Stimulated activated CD8-positive, alpha-beta memory T cell treated with anti-CD3 and anti-CD28 coated beads, Interleukin-4, amount 100 ng/mL, for 24 hours (primary cell): ENCODE results near the gene NELFA.

Experiments used
- DNase-seq: peaks from one replicate; pipeline ENCODE4 v3.0.0-alpha.2; 2020; ENCODE audit warnings: low read depth

Gene NELFA

DNA sequence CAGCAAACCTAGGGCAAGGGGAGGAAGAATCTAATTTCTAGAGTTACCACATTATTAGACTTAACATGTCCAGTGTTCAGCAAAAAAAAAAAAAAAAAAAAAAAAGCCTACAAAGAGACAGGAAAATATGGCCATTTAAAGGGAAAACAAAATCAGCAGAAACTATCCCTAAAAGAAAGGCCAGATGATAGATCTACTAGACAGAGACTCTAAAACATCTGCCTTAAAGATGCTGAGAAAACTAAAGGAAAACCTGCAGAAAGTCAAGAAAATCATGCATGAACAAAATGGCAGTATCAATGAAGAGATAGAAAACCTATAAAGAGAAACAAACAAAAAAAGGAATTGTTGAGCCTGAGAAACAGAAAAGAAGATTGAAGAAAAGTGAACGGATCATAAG is 43.8 kb downstream of the NELFA start:
- DNase-seq = no peak

GRCh38 chr4:1964443-1964842 is 44.3 kb downstream of the NELFA start:
- DNase-seq = no peak

- no peak for DNase-seq
These were observed 45.8 kb downstream of the NELFA start for GRCh38 chr4:1962980-1963379.

GRCh38 chr4:1961563-1961962 is 47.2 kb downstream of the NELFA start:
- no peak for DNase-seq

DNA sequence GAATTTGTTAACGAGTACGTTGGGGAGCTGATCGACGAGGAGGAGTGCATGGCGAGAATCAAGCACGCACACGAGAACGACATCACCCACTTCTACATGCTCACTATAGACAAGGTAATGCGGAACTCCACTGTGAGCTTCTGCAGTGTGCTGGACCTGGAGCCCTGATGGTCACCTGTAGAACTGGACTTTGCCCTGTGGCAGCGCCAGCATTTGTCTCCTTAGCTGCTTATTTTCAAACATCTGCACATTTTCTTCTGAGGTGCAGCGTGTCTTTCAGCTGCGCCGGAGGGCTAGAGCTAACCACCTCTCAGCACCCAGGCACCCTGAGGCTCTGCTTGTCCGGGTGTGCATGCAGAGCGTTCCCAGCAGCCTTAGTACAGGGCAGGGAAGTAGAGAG is 47.7 kb downstream of the NELFA start:
- no peak for DNase-seq

DNA sequence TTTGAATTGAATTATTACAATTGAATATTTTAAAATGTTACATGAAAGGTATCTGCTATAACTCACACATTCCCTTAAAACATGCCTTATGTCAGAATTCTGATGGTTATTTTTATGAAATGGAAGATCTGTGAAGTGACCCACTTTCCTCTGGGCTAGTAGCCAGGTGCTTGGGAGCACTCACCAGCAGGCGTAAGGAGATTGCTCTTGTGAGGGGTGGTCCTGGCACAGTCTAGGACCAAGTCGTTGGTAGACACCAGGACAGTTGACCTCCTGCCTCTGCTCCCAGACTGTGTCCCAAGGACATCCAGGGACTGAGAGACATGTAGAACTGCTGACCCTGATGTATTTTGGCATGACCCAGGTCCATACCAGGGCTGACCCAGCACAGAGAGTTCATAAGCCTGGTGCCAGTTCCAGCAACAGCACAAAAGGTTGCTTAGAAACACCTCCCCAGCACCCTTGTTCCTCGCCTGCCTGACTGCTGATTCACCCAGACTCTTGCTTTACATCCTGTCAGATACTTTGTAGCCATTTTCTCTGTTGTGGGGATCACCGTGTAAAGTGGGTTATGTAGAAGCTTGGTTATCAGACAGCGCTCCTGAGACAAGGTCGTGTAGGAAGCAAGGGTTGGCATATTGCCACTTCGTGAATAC is 48.5 kb downstream of the NELFA start:
- no peak for DNase-seq

DNA sequence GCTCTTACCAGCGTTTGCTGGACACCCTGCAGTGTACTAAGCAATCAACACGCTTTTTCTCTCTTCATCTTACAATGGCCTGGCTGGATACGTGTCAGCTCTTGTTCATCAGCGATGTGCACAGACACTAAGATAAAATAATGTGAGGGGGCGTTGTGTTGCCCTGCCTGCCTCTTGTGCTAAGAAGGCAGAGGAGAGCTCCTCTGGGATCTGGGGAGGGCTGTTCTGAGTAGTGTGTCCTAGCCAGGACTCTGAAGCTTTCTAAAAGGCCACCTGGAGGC is 49.7 kb downstream of the NELFA start:
- no peak for DNase-seq

GRCh38 chr4:1958276-1959103 is 50.3 kb downstream of the NELFA start:
- DNase-seq = no peak

DNA sequence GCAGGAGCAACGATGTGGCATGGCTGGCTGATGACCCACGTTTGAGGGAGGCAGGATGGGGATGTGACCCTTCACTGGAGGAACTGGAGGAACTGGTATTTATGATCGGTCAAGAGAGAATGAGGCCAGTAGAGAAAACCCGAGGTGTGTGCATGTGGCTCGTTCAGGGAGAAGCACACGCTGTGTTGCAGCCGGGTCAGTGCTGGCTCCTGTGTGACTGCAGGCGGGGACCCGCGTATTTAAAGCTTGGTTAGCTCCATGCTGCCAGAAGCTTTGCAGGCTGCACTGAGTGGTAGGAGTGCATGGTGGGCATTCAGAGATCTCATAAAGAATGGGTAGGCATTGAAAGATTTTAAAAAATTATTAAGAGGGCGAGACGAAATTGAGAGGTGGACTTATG is 52.1 kb downstream of the NELFA start:
- no peak for DNase-seq

- DNase-seq = no peak
These were observed 55.4 kb downstream of the NELFA start for GRCh38 chr4:1953335-1953734.

- DNase-seq = no peak
These were observed 56.1 kb downstream of the NELFA start for GRCh38 chr4:1952719-1953118.

- DNase-seq = no peak
These were observed 56.6 kb downstream of the NELFA start for GRCh38 chr4:1952058-1952700.

DNA sequence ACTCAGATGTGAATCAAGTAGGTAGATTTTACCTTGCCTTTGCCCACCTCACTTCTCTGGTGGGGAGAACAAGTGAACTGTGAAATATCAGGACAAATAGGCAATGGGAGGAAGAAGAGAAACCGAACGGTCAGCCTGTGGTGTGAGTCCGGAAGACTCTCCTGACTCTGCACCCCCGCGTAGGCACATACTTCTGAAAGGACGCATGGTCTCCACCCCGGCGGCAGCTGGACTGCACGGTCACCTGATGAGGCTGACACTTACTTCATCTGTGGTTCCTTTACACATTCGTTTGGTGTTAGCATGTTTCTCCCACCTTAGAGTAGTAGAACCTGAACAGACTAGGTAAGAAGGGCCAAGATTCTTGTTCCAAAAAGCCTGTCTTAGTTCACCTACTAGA is 58.4 kb downstream of the NELFA start:
- DNase-seq = no peak

DNA sequence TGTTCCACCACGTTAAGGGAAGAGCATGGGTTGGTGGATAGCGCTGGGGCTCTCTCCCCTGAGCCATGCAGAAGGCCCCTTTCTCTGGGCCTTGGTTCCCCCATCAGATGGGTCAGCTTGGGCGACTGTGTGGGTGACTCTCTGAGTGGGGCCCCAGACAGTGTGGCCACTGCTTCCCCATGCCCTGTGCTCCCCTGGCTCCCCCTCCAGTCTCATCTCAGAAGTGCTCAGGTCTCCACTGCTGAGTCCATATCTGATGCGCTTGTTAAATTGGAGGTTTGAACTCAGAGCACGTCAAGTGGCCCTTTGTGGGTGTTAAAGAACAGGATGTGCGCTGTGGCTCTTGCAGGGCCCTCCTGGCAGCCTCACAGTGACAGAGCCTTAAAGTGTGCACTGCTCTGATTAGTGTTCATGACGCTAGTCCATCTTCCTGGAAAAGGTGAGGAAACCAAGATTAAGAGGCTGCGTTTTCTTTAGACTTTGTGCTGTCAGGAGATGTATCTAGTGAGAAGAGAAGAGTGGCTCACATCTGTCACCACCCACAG is 59.8 kb downstream of the NELFA start:
- DNase-seq = no peak

DNA sequence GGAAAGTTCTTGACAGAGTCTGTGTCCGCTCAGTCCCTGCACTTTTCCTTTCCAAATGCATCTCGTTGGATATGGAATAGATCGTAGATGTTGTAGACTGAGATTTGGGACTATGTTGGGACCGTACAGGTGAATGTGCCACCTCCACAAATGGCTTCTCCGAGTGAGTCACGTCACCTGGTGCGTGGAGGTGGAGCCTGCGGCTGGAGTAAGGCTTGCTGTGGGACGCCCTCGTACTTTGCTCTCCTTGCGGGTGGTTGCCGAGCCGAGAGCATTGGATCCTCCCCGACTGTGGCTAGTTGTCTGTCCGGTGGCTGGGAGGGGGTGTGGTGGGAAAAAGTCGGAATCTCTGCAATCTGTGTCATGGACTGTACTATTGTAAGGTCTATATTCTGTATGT is 60.5 kb downstream of the NELFA start:
- no peak for DNase-seq

DNA sequence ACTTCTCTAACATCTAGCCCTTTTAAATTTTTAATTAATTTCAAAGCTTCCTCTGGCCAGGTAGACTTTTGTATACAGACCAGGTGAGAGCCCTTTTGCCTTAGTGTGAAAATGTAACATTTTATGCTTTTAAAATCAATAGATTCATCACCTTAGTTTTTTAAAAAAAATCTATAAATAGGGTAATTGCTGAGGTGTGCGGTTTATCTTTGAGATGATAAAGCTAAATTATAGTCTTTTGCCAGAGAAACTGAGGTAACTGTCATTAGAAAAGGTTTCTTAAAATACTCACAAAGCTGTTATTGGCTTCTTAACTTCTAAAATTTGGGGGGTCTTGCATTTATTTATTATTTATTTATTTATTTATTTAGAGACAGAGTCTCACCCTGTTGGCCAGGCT is 62.9 kb downstream of the NELFA start:
- no peak for DNase-seq

DNA sequence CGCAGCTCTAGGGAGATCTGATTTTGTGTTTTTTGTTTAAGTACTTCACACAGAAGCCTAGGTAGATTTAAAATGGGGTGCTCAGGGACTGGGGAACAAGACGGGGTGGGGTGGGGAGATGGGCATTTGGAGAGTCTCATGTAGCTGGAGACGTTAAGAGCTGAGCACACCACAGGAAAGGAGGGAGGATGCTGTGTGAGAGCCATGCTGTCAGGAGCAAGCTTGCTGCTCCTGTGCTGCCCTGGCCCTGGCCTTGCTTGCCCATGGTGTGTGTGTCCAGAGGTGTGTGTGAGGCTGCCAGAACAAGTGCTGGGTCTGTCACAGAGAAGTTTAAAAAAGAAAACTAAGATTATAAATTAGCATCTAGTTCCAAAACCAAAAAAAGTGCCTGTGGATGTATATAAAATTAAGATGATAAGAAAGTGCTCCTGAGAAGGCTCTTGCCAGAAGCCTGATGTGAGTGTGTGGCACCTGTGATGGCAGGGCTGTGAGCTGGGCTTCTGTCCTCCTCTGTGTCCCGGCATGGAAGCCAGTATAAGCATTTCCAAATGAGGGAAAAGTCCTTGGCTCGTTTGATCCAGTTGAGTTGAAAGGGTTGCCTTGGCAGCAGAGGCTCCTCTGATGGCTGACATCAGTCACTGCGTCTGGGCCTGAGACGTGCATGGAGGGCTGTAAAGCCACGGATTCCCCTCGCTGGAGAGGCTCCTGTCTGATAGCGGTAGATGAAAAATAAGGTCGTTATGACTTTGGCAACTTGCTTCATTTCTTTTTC is 63.5 kb downstream of the NELFA start:
- DNase-seq = no peak

DNA sequence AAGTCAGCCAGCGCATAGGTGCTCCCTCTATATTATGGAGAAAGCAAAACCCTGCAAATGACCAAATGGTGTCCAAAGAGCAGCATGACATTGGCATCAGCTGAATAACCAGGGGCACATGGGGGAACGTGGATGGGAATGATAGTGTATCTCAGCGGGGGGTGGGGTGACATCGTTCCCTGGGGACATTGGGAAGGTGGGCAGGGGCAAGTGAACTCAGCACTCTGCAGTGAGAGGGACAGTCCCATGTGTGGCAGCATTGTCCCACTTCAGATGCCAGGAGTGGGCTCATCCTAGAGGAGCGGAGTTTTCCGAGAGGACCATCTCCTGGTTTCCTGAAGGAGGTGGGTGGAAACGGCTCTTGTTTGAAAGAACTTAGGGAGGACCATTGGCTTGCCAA is 64.8 kb downstream of the NELFA start:
- no peak for DNase-seq

DNA sequence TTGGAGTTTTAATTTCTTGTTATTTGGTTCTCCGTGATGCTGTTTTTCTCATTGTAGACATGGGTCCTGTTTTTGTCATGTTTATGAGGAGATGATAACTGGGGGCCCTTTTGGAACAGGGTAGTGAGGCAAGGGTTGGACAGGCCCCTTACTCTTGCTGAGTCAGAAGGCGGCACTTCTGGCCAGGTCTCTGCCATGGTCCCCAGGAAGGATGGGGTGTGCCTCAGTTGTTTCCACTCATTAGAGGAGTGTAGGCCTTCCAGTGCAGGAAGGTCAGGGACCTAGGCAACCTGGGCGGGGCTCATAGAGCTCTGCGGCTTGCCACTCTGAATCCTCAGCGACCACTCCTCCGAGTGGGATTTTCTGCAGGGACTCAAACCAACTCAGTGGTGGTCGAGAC is 68.2 kb downstream of the NELFA start:
- no peak for DNase-seq

DNA sequence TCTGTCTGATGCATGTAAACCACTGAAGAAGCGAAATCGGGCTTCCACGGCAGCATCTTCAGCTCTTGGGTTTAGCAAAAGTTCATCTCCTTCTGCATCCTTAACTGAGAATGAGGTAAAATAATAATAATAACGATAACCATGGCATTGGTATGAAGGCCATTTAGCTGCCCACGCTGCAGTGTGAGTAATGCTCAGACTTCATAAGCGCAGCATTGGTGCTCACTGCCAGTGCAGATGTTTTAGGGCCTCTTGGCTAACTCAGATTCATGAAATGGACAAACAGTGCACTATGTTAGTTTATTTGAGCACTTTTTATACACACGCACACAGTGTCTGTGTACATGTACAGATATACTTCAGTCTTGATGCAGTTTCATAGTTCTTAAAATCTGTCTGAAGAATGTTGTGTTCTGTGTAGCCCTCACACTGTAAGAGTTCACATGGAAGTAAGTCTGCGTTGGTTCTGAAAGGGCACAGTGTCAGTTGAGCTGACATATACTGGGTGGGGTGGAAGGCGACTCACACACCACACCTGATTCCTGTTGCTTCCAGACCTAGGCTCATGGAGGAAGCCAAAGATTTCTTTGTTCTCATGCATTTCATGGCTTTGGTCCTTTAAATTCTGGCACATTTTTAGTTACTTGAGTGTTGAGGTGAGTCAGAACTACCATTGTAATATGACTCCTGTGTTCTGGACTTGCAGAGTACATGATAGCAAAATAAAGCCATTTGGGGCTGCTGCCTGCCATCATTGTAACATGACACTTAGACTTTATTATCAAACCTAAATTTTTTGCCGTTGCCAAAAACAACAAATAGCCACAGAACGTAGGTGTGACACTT is 68.9 kb downstream of the NELFA start:
- no peak for DNase-seq

- no peak for DNase-seq
These were observed 70.7 kb downstream of the NELFA start for GRCh38 chr4:1938027-1938426.

DNA sequence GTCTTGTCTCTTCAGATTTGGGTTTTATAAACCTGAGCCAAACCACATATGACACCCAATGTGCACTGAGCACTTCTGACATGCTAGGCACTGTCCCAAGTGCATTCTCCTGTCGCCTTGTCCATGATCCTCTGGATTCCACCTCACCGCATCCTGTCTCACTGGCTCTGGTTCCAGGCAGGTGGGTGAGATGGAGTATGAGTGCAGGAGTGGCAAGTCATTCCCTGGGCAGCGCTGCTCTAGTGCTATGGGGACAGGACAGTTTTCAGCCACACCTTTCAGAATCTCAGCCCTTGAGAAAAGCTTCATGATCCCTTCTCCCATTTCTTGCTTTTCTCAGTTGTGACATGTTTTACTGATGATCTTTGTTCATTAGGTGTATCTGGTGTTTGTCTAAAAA is 71.2 kb downstream of the NELFA start:
- no peak for DNase-seq
